ENCODE measurements around the gene RDH13. TPM values are rescaled to one million over a fixed set of nuclear protein-coding genes. Genes with fewer than 3 reads are reported as not detected.

RDH13 gene
- total and polyA plus RNA-seq, 2 of the 8 experiments (the other 6 are each of a cell fraction or from before 2014, with no cell fraction given), result 15.9 to 31.5 TPM

DNA sequence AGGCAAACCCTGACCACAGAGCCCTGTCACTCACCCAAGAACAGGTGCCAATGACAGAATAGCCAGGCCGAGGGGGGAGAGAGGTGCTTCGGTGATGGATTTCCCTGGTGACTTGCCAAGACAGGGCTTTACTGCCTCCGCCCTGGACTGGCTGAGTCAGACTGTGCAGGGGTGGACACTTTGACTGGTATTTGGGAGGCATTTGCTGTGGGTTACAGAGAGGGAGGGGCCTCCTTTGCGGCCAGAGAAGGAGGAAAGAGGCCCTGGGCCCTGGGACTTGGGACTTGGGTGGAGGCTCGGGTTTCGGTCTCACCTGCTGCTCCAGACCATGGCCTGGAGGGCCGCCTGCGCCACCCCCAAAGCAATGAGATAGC lies 8.2 kb upstream of the RDH13 start (continued):
- no peak for TF ChIP-seq CHD2 (IDR thresholded peaks at IDR 0.05; ENCODE audit: low read length)
- TF ChIP-seq CBX5 (IDR thresholded peaks at IDR 0.05; ENCODE audit: low read depth, low read length), result no peak
- TF ChIP-seq NANOG (IDR thresholded peaks at IDR 0.05; ENCODE audit: insufficient read depth, low read depth, low read length, poor library complexity, severe bottlenecking), result no peak
- TF ChIP-seq, protein P1, sequence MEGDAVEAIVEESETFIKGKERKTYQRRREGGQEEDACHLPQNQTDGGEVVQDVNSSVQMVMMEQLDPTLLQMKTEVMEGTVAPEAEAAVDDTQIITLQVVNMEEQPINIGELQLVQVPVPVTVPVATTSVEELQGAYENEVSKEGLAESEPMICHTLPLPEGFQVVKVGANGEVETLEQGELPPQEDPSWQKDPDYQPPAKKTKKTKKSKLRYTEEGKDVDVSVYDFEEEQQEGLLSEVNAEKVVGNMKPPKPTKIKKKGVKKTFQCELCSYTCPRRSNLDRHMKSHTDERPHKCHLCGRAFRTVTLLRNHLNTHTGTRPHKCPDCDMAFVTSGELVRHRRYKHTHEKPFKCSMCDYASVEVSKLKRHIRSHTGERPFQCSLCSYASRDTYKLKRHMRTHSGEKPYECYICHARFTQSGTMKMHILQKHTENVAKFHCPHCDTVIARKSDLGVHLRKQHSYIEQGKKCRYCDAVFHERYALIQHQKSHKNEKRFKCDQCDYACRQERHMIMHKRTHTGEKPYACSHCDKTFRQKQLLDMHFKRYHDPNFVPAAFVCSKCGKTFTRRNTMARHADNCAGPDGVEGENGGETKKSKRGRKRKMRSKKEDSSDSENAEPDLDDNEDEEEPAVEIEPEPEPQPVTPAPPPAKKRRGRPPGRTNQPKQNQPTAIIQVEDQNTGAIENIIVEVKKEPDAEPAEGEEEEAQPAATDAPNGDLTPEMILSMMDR (IDR thresholded peaks at IDR 0.05; ENCODE audit: control extremely low read depth in 1 of 3, insufficient read depth in 1 of 3, low read depth in 1 of 3, low read length in 3 of 3), result no peak
